ENCODE measurements around the gene MED4. TPM values are rescaled to one million over a fixed set of nuclear protein-coding genes. Genes with fewer than 3 reads are reported as not detected.
A peak's percentile ranks its signal among the peaks of the same experiment; 100 is the strongest.
"Not testable (repeated sequence)": the region's sequence is repeated elsewhere in the genome, so short reads cannot be mapped to it uniquely, and the experiment has no call there.

MED4 gene
- total RNA-seq, 2 donors from 2014 or later, result 49.5 to 59.7 TPM

GRCh38 chr13:48072787-48073186, 22.1 kb downstream of the MED4 start:
- DNase-seq (no peak), ATAC-seq (replicated peaks in 1 of 2) (no peak)
- Mint-ChIP-seq H3K36me3 (ENCODE audit: insufficient read depth in 2 of 2) (peaks cover 15 to 56% of the 10 kb centered on the region in 2 donors), H3K4me3 (no peak overlapping the region), H3K27me3 (ENCODE audit: low read depth) (no peaks in the 10 kb centered on the region), H3K27ac (no peak overlapping the region), H3K4me1 (ENCODE audit: low read depth) (no peaks in the 10 kb centered on the region), H3K9me3 (peaks cover 0 to 7% of the 10 kb centered on the region in 2 donors)

- peaks cover 15 to 58% of the 10 kb centered on the region in 2 donors for H3K36me3 Mint-ChIP-seq (ENCODE audit: insufficient read depth in 2 of 2)
- peaks cover 2% of the 10 kb centered on the region for H3K4me1 Mint-ChIP-seq (ENCODE audit: low read depth)
- H3K4me3 Mint-ChIP-seq, result no peak overlapping the region
- no peak for DNase-seq
- H3K9me3 Mint-ChIP-seq, result peaks cover 0 to 7% of the 10 kb centered on the region in 2 donors
- ATAC-seq (replicated peaks in 1 of 2), result no peak
- no peaks in the 10 kb centered on the region for H3K27me3 Mint-ChIP-seq (ENCODE audit: low read depth)
- H3K27ac Mint-ChIP-seq, result peak overlapping the region; percentile 3
Observed at GRCh38 chr13:48072304-48072703, 22.6 kb downstream of the MED4 start.

GRCh38 chr13:48070942-48071341, 24.0 kb downstream of the MED4 start:
- peaks cover 4 to 7% of the 10 kb centered on the region in 2 donors for H3K9me3 Mint-ChIP-seq
- no peak overlapping the region for H3K4me3 Mint-ChIP-seq
- peak overlapping the region; percentile 65 for H3K27ac Mint-ChIP-seq
- peaks cover 16 to 64% of the 10 kb centered on the region in 2 donors for H3K36me3 Mint-ChIP-seq (ENCODE audit: insufficient read depth in 2 of 2)
- H3K27me3 Mint-ChIP-seq (ENCODE audit: low read depth), result no peaks in the 10 kb centered on the region
- DNase-seq (no peak), ATAC-seq (replicated peaks in 1 of 2) (no peak)
- H3K4me1 Mint-ChIP-seq (ENCODE audit: low read depth), result peaks cover 14% of the 10 kb centered on the region

- Mint-ChIP-seq H3K36me3 (ENCODE audit: insufficient read depth in 2 of 2) (peaks cover 16 to 63% of the 10 kb centered on the region in 2 donors), H3K4me3 (no peak overlapping the region), H3K27ac (no peak overlapping the region), H3K9me3 (peaks cover 4 to 7% of the 10 kb centered on the region in 2 donors), H3K27me3 (ENCODE audit: low read depth) (no peaks in the 10 kb centered on the region), H3K4me1 (ENCODE audit: low read depth) (peaks cover 14% of the 10 kb centered on the region)
- no peak for DNase-seq
- no peak for ATAC-seq (replicated peaks in 1 of 2)
Observed at GRCh38 chr13:48069573-48069972, 25.3 kb downstream of the MED4 start.

- ATAC-seq (replicated peaks in 1 of 2), result no peak
- no peak overlapping the region for H3K4me3 Mint-ChIP-seq
- H3K9me3 Mint-ChIP-seq, result peaks cover 4 to 7% of the 10 kb centered on the region in 2 donors
- peaks cover 14% of the 10 kb centered on the region for H3K4me1 Mint-ChIP-seq (ENCODE audit: low read depth)
- peaks cover 16 to 60% of the 10 kb centered on the region in 2 donors for H3K36me3 Mint-ChIP-seq (ENCODE audit: insufficient read depth in 2 of 2)
- DNase-seq, result no peak
- H3K27me3 Mint-ChIP-seq (ENCODE audit: low read depth), result no peaks in the 10 kb centered on the region
- H3K27ac Mint-ChIP-seq, result no peak overlapping the region
Observed at GRCh38 chr13:48068952-48069351, 26.0 kb downstream of the MED4 start.

- H3K27me3 Mint-ChIP-seq (ENCODE audit: low read depth), result no peaks in the 10 kb centered on the region
- peaks cover 4 to 7% of the 10 kb centered on the region in 2 donors for H3K9me3 Mint-ChIP-seq
- DNase-seq, result no peak
- H3K36me3 Mint-ChIP-seq (ENCODE audit: insufficient read depth in 2 of 2), result peaks cover 16 to 54% of the 10 kb centered on the region in 2 donors
- H3K4me1 Mint-ChIP-seq (ENCODE audit: low read depth), result peaks cover 14% of the 10 kb centered on the region
- H3K4me3 Mint-ChIP-seq, result no peak overlapping the region
- ATAC-seq (replicated peaks in 1 of 2), result no peak
- peak overlapping the region; percentile 91 for H3K27ac Mint-ChIP-seq
Observed at GRCh38 chr13:48068036-48068435, 26.9 kb downstream of the MED4 start.

GRCh38 chr13:48066310-48066989, 28.5 kb downstream of the MED4 start:
- Mint-ChIP-seq H3K4me1 (ENCODE audit: low read depth) (peaks cover 14% of the 10 kb centered on the region), H3K36me3 (ENCODE audit: insufficient read depth in 2 of 2) (peaks cover 8 to 42% of the 10 kb centered on the region in 2 donors), H3K27me3 (ENCODE audit: low read depth) (no peaks in the 10 kb centered on the region), H3K4me3 (no peak overlapping the region), H3K9me3 (peaks cover 4% of the 10 kb centered on the region in 2 donors), H3K27ac (peak overlapping the region; percentile 91)
- DNase-seq (peak; percentile 62 to 74), ATAC-seq (replicated peaks in 1 of 2) (peak; percentile 97 to 98)

GRCh38 chr13:48059951-48060350, 35.0 kb downstream of the MED4 start:
- not testable (repeated sequence) for H3K36me3 Mint-ChIP-seq (ENCODE audit: insufficient read depth in 2 of 2); H3K4me1 Mint-ChIP-seq (ENCODE audit: low read depth); H3K27me3 Mint-ChIP-seq (ENCODE audit: low read depth); H3K9me3 Mint-ChIP-seq; DNase-seq; H3K27ac Mint-ChIP-seq; ATAC-seq (replicated peaks in 1 of 2); H3K4me3 Mint-ChIP-seq

GRCh38 chr13:48058536-48058935, 36.4 kb downstream of the MED4 start:
- H3K27me3 Mint-ChIP-seq (ENCODE audit: low read depth); ATAC-seq (replicated peaks in 1 of 2); H3K36me3 Mint-ChIP-seq (ENCODE audit: insufficient read depth in 2 of 2); DNase-seq; H3K4me3 Mint-ChIP-seq; H3K27ac Mint-ChIP-seq; H3K4me1 Mint-ChIP-seq (ENCODE audit: low read depth); H3K9me3 Mint-ChIP-seq: not testable (repeated sequence)

- peak overlapping the region; percentile 68 for H3K27ac Mint-ChIP-seq
- H3K4me3 Mint-ChIP-seq, result no peak overlapping the region
- peaks cover 4% of the 10 kb centered on the region for H3K4me1 Mint-ChIP-seq (ENCODE audit: low read depth)
- H3K9me3 Mint-ChIP-seq, result no peaks in the 10 kb centered on the region
- DNase-seq (no peak), ATAC-seq (replicated peaks in 1 of 2) (peak in 1 of 2 donors; percentile 43)
- no peaks in the 10 kb centered on the region for H3K27me3 Mint-ChIP-seq (ENCODE audit: low read depth)
- H3K36me3 Mint-ChIP-seq (ENCODE audit: insufficient read depth in 2 of 2), result peaks cover 3 to 14% of the 10 kb centered on the region in 2 donors
Observed at GRCh38 chr13:48055712-48056111, 39.2 kb downstream of the MED4 start.

- Mint-ChIP-seq H3K27me3 (ENCODE audit: low read depth) (no peaks in the 10 kb centered on the region), H3K4me3 (no peak overlapping the region), H3K4me1 (ENCODE audit: low read depth) (peaks cover 4% of the 10 kb centered on the region), H3K36me3 (ENCODE audit: insufficient read depth in 2 of 2) (peaks cover 5 to 14% of the 10 kb centered on the region in 2 donors), H3K9me3 (no peaks in the 10 kb centered on the region), H3K27ac (no peak overlapping the region)
- DNase-seq, result no peak
- ATAC-seq (replicated peaks in 1 of 2), result no peak
Observed at GRCh38 chr13:48054601-48055000, 40.3 kb downstream of the MED4 start.

GRCh38 chr13:48050550-48050949, 44.4 kb downstream of the MED4 start:
- Mint-ChIP-seq H3K9me3 (no peaks in the 10 kb centered on the region), H3K27me3 (ENCODE audit: low read depth) (no peaks in the 10 kb centered on the region), H3K4me1 (ENCODE audit: low read depth) (peaks cover 3% of the 10 kb centered on the region), H3K36me3 (ENCODE audit: insufficient read depth in 2 of 2) (peaks cover 5 to 16% of the 10 kb centered on the region in 2 donors), H3K4me3 (no peak overlapping the region), H3K27ac (no peak overlapping the region)
- no peak for ATAC-seq (replicated peaks in 1 of 2)
- no peak for DNase-seq

GRCh38 chr13:48043789-48044503, 51.0 kb downstream of the MED4 start:
- peak overlapping the region; percentile 97 for H3K27ac Mint-ChIP-seq
- no peaks in the 10 kb centered on the region for H3K9me3 Mint-ChIP-seq
- peaks cover 2 to 18% of the 10 kb centered on the region in 2 donors for H3K36me3 Mint-ChIP-seq (ENCODE audit: insufficient read depth in 2 of 2)
- H3K4me3 Mint-ChIP-seq, result peak overlapping the region in 1 of 2 donors; percentile 72
- H3K4me1 Mint-ChIP-seq (ENCODE audit: low read depth), result peaks cover 29% of the 10 kb centered on the region
- no peak for DNase-seq
- no peaks in the 10 kb centered on the region for H3K27me3 Mint-ChIP-seq (ENCODE audit: low read depth)
- ATAC-seq (replicated peaks in 1 of 2), result peak; percentile 70 to 82

Data from activated T-cell treated with anti-CD3 and anti-CD28 coated beads, Interleukin-2, amount 50 U/mL, for 72 hours (primary cell).